Smooth muscle cell (in vitro differentiated cells): Measurements from ENCODE around the gene BACH2. TPM values are rescaled to one million over a fixed set of nuclear protein-coding genes. Genes with fewer than 3 reads are reported as not detected.
"Not testable (repeated sequence)": the region's sequence is repeated elsewhere in the genome, so short reads cannot be mapped to it uniquely, and the experiment has no call there.

Experiments used
- DNase-seq: peaks from one replicate; lab custom pipeline; 2025; ENCODE audit not compliant: unreplicated experiment; lab: John Stamatoyannopoulos, UW
- H2AFZ ChIP-seq: fragments of 200-600 bp; sonication (generic); 2 replicates; pipeline ENCODE4 v1.6.0; 2016; ENCODE audit warnings: antibody characterized with exemption, low read depth, mild to moderate bottlenecking
- H3F3A ChIP-seq: fragments of 200-600 bp; sonication (generic); 2 replicates; pipeline ENCODE4 v1.6.0; 2017; ENCODE audit warnings: antibody characterized with exemption, low read depth
- H3K27ac ChIP-seq: fragments of 200-600 bp; sonication (generic); 2 replicates; pipeline ENCODE4 v1.5.1; 2016; ENCODE audit warnings: low read depth, mild to moderate bottlenecking
- H3K27me3 ChIP-seq: fragments of 200-600 bp; sonication (generic); 2 replicates; pipeline ENCODE4 v1.6.1; 2016; ENCODE audit warnings: low read depth, mild to moderate bottlenecking
- H3K36me3 ChIP-seq: fragments of 200-600 bp; sonication (generic); 2 replicates; pipeline ENCODE4 v1.5.1; 2016; ENCODE audit warnings: low read depth
- H3K4me1 ChIP-seq: fragments of 200-600 bp; sonication (generic); 2 replicates; pipeline ENCODE4 v1.5.1; 2016; ENCODE audit warnings: low read depth
- H3K4me2 ChIP-seq: fragments of 200-600 bp; sonication (generic); 2 replicates; pipeline ENCODE4 v1.6.0; 2016; ENCODE audit warnings: mild to moderate bottlenecking
- H3K4me3 ChIP-seq: fragments of 200-600 bp; sonication (generic); 2 replicates; pipeline ENCODE4 v1.5.1; 2016; ENCODE audit warnings: mild to moderate bottlenecking
- H3K79me2 ChIP-seq: fragments of 200-600 bp; sonication (generic); 2 replicates; pipeline ENCODE4 v1.6.0; 2016; ENCODE audit warnings: low read depth, mild to moderate bottlenecking
- H3K9ac ChIP-seq: fragments of 200-600 bp; sonication (generic); 2 replicates; pipeline ENCODE4 v1.6.0; 2016; ENCODE audit warnings: low read depth
- H3K9me3 ChIP-seq: fragments of 200-600 bp; sonication (generic); replicated peaks from 2 replicates; pipeline ENCODE4 v1.5.1; 2016; ENCODE audit warnings: low read depth
- H4K20me1 ChIP-seq: fragments of 200-600 bp; sonication (generic); 2 replicates; pipeline ENCODE4 v1.6.0; 2016; ENCODE audit warnings: low read depth
- CTCF ChIP-seq: fragments of 200-600 bp; sonication (generic); IDR thresholded peaks from 2 replicates; pipeline ENCODE4 v1.5.1; 2017; ENCODE audit warnings: borderline replicate concordance, mild to moderate bottlenecking, antibody characterized with exemption; ENCODE audit not compliant: insufficient read depth, poor library complexity, severe bottlenecking
- WGBS: methylation state at CpG from one replicate; pipeline ENCODE4 v1.1.7; 2016; ENCODE audit warnings: low lambda C conversion rate; 5-methylcytosine and 5-hydroxymethylcytosine counted together
- polyA plus RNA-seq: library from polyadenylated mRNA; unstranded; fragments of >200 nt; fragmentation: Nextera tagmentation; extraction: Ambion mirVana; gene quantifications from 2 replicates; pipeline ENCODE4 v1.2.1, GENCODE V29; 2016
- total RNA-seq: library from RNA; depleted of rRNA; stranded (reverse); fragments of >200 nt; gene quantifications from 2 replicates; pipeline ENCODE4 v1.2.3, GENCODE V29; 2014

The BACH2 gene
- total and polyA plus RNA-seq, 2 experiments from 2014 or later = 3.0 to 4.5 TPM

- WGBS = 70% methylated on average over 12 of the region's 12 CpGs
- Histone ChIP-seq H3K4me1 (peaks cover 21% of the 10 kb centered on the region), H3F3A (peaks cover 23% of the 10 kb centered on the region), H3K9ac (no peak overlapping the region), H4K20me1 (no peaks in the 10 kb centered on the region), H3K36me3 (no peaks in the 10 kb centered on the region), H2AFZ (peak overlapping the region; percentile 18), H3K27ac (peak overlapping the region; percentile 71), H3K4me3 (no peak overlapping the region), H3K9me3 (no peaks in the 10 kb centered on the region), H3K4me2 (peak overlapping the region; percentile 20), H3K79me2 (no peaks in the 10 kb centered on the region), H3K27me3 (no peaks in the 10 kb centered on the region)
- DNase-seq = no peak
- TF ChIP-seq CTCF = no peak
Observed at GRCh38 chr6:89975991-89976693, 320.5 kb downstream of the BACH2 start.

GRCh38 chr6:89975366-89975765, 321.3 kb downstream of the BACH2 start:
- H3K79me2 ChIP-seq = no peaks in the 10 kb centered on the region
- H3K27me3 ChIP-seq = no peaks in the 10 kb centered on the region
- no peak overlapping the region for H3K9ac ChIP-seq
- no peak overlapping the region for H3K27ac ChIP-seq
- no peaks in the 10 kb centered on the region for H3K9me3 ChIP-seq
- H4K20me1 ChIP-seq = no peaks in the 10 kb centered on the region
- WGBS = 86% methylated on average over 1 of the region's 1 CpG
- peaks cover 23% of the 10 kb centered on the region for H3F3A ChIP-seq
- no peak overlapping the region for H3K4me2 ChIP-seq
- no peak for TF ChIP-seq CTCF
- H3K36me3 ChIP-seq = no peaks in the 10 kb centered on the region
- no peak for DNase-seq
- no peak overlapping the region for H2AFZ ChIP-seq
- no peak overlapping the region for H3K4me3 ChIP-seq
- H3K4me1 ChIP-seq = peaks cover 21% of the 10 kb centered on the region

GRCh38 chr6:89974834-89975233, 321.8 kb downstream of the BACH2 start:
- no peak for DNase-seq
- Histone ChIP-seq H2AFZ (no peak overlapping the region), H3K9me3 (no peaks in the 10 kb centered on the region), H3K4me2 (no peak overlapping the region), H3K27ac (no peak overlapping the region), H3K4me3 (no peak overlapping the region), H3K79me2 (no peaks in the 10 kb centered on the region), H3K4me1 (peaks cover 21% of the 10 kb centered on the region), H3F3A (peaks cover 23% of the 10 kb centered on the region), H3K27me3 (no peaks in the 10 kb centered on the region), H3K36me3 (no peaks in the 10 kb centered on the region), H4K20me1 (no peaks in the 10 kb centered on the region), H3K9ac (no peak overlapping the region)
- 87% methylated on average over 3 of the region's 3 CpGs for WGBS
- no peak for TF ChIP-seq CTCF

GRCh38 chr6:89972025-89972381, 324.6 kb downstream of the BACH2 start:
- H3K9me3 ChIP-seq = no peaks in the 10 kb centered on the region
- WGBS = 91% methylated on average over 9 of the region's 9 CpGs
- no peaks in the 10 kb centered on the region for H3K36me3 ChIP-seq
- no peaks in the 10 kb centered on the region for H3F3A ChIP-seq
- H3K4me3 ChIP-seq = no peak overlapping the region
- DNase-seq = no peak
- no peak overlapping the region for H3K9ac ChIP-seq
- no peaks in the 10 kb centered on the region for H3K27me3 ChIP-seq
- H3K4me2 ChIP-seq = no peak overlapping the region
- no peaks in the 10 kb centered on the region for H4K20me1 ChIP-seq
- TF ChIP-seq CTCF = no peak
- H3K4me1 ChIP-seq = peaks cover under 1% of the 10 kb centered on the region
- H2AFZ ChIP-seq = no peak overlapping the region
- H3K79me2 ChIP-seq = no peaks in the 10 kb centered on the region
- no peak overlapping the region for H3K27ac ChIP-seq

- not testable (repeated sequence) for H4K20me1 ChIP-seq, H3K36me3 ChIP-seq, DNase-seq, H3K4me1 ChIP-seq, H3K4me2 ChIP-seq, H3K4me3 ChIP-seq, H2AFZ ChIP-seq, H3K9ac ChIP-seq, H3F3A ChIP-seq, H3K27me3 ChIP-seq, H3K79me2 ChIP-seq, H3K9me3 ChIP-seq
- H3K27ac ChIP-seq = peak overlapping the region; percentile 18
- WGBS = 92% methylated on average over 9 of the region's 9 CpGs
Observed at GRCh38 chr6:89971338-89972024, 325.2 kb downstream of the BACH2 start.
